Endothelial cell of umbilical vein (primary cell): ENCODE measurements around the gene KLF8. TPM values are rescaled to one million over a fixed set of nuclear protein-coding genes. Genes with fewer than 3 reads are reported as not detected.

Source experiments
- BruUV-seq: library from RNA; stranded (reverse); fragments of 400-500 nt; replicated peaks from 2 replicates; lab custom pipeline; 2021; lab: Mats Ljungman, UMichigan
- CTCF ChIA-PET: fragments of 300-600, 350-600 bp; sonication (Branson Sonifier 250); formaldehyde crosslinking; loops from one replicate; lab custom pipeline; 2021; ENCODE audit warnings: antibody characterized with exemption, inconsistent platforms; lab: Charles Lee
- POLR2A ChIA-PET: fragments of 300-600, 350-600 bp; sonication (Branson Sonifier 250); formaldehyde crosslinking; loops from one replicate; lab custom pipeline; 2021; ENCODE audit warnings: antibody characterized with exemption, inconsistent platforms; lab: Charles Lee
- DNase-seq: peaks from one replicate; pipeline ENCODE4 v3.0.0-alpha.2; 2011; ENCODE audit warnings: low read depth, low spot score
- FAIRE-seq: peaks from 2 replicates; lab custom pipeline; 2011; peaks lifted over from hg19 to GRCh38; lab: Jason Lieb, UNC
- H2AFZ ChIP-seq: 2 replicates; pipeline ENCODE4 v1.6.0; 2012; ENCODE audit warnings: low read depth, low read length, control low read depth, inconsistent platforms
- H3K27ac ChIP-seq: 2 replicates; pipeline ENCODE4 v1.5.1; 2011; ENCODE audit warnings: low read depth, mild to moderate bottlenecking, control low read depth, low read length, moderate library complexity; ENCODE audit not compliant: insufficient read depth
- H3K27me3 ChIP-seq, 2 experiments: 2 replicates each; pipeline versions ENCODE4 v1.6.0 to v1.6.1; 2011; ENCODE audit warnings: low read length in 2 of 2, mixed read lengths in 1 of 2; ENCODE audit not compliant: control insufficient read depth in 2 of 2, insufficient read depth in 2 of 2
- H3K36me3 ChIP-seq, 2 experiments: 2 replicates in 1 of 2; 3 replicates in 1 of 2; pipeline ENCODE4 v1.5.1; 2011; ENCODE audit warnings: low read length in 2 of 2, mild to moderate bottlenecking in 1 of 2, moderate library complexity in 1 of 2; ENCODE audit not compliant: control insufficient read depth in 2 of 2, insufficient read depth in 2 of 2; ENCODE audit errors: extremely low read depth in 1 of 2
- H3K4me1 ChIP-seq: 3 replicates; pipeline ENCODE4 v1.5.1; 2011; ENCODE audit warnings: mild to moderate bottlenecking, low read length; ENCODE audit not compliant: control insufficient read depth, insufficient read depth; ENCODE audit errors: extremely low read depth
- H3K4me2 ChIP-seq: 2 replicates; pipeline ENCODE4 v1.6.1; 2011; ENCODE audit warnings: low read length, control low read depth, mixed read lengths; ENCODE audit not compliant: insufficient read depth
- H3K4me3 ChIP-seq, 3 experiments: fragments of 200-600 bp in 1 of 3; sonication (generic), shearing (Covaris generic) in 1 of 3; replicated peaks in 1 of 3; 2 replicates each; pipeline ENCODE4 v1.5.1; 2011 to 2016; ENCODE audit warnings: control low read depth in 3 of 3, low read length in 3 of 3, mild to moderate bottlenecking in 2 of 3, inconsistent platforms in 1 of 3, low read depth in 1 of 3, moderate library complexity in 1 of 3; ENCODE audit not compliant: insufficient read depth in 1 of 3
- H3K79me2 ChIP-seq: 2 replicates; pipeline ENCODE4 v1.6.0; 2012; ENCODE audit warnings: low read length, inconsistent platforms; ENCODE audit not compliant: control insufficient read depth, insufficient read depth
- H3K9ac ChIP-seq: replicated peaks from 2 replicates; pipeline ENCODE3; 2011; ENCODE audit warnings: low read length, control low read depth; ENCODE audit not compliant: insufficient read depth; ENCODE audit errors: extremely low read depth
- H3K9me1 ChIP-seq: replicated peaks from 3 replicates; pipeline ENCODE4 v1.6.0; 2011; ENCODE audit warnings: mild to moderate bottlenecking, low read length; ENCODE audit not compliant: control insufficient read depth, insufficient read depth; ENCODE audit errors: extremely low read depth
- H3K9me3 ChIP-seq: replicated peaks from 2 replicates; pipeline ENCODE4 v1.5.1; 2012; ENCODE audit warnings: low read length, inconsistent platforms; ENCODE audit not compliant: control insufficient read depth, insufficient read depth
- H4K20me1 ChIP-seq: replicated peaks from 2 replicates; pipeline ENCODE3; 2011; ENCODE audit warnings: mild to moderate bottlenecking, low read length; ENCODE audit not compliant: control insufficient read depth, insufficient read depth; ENCODE audit errors: extremely low read depth
- CTCF ChIP-seq, 2 donors: IDR thresholded peaks; 1 replicate in 1 of 2; 2 replicates in 1 of 2; pipeline ENCODE4 v1.5.1; 2011; ENCODE audit warnings: low read length in 2 of 2, mild to moderate bottlenecking in 2 of 2, moderate library complexity in 2 of 2, control low read depth in 1 of 2, inconsistent platforms in 1 of 2, low read depth in 1 of 2; ENCODE audit not compliant: insufficient read depth in 1 of 2; ENCODE audit errors: extremely low read depth in 1 of 2
- EZH2 ChIP-seq: IDR thresholded peaks from 2 replicates; pipeline ENCODE4 v1.6.1; 2012; ENCODE audit warnings: borderline replicate concordance, low read depth, mild to moderate bottlenecking, moderate library complexity, low read length, inconsistent platforms; ENCODE audit not compliant: severe bottlenecking
- FOS ChIP-seq: IDR thresholded peaks from 2 replicates; pipeline ENCODE4 v1.6.1; 2011; ENCODE audit warnings: mild to moderate bottlenecking, low read length, moderate library complexity, borderline replicate concordance; ENCODE audit not compliant: insufficient read depth
- GATA2 ChIP-seq: IDR thresholded peaks from 2 replicates; pipeline ENCODE4 v1.7.0; 2011; ENCODE audit warnings: low read depth, mild to moderate bottlenecking, moderate library complexity, mixed read lengths, low read length; ENCODE audit not compliant: insufficient read length, insufficient read depth
- JUN ChIP-seq: IDR thresholded peaks from 2 replicates; pipeline ENCODE4 v1.6.1; 2011; ENCODE audit warnings: borderline replicate concordance, low read depth; ENCODE audit not compliant: insufficient read length, insufficient read depth
- MAX ChIP-seq: IDR thresholded peaks from 2 replicates; pipeline ENCODE4 v1.6.1; 2011; ENCODE audit not compliant: insufficient read depth, insufficient read length
- MYC ChIP-seq: IDR thresholded peaks from one replicate; pipeline ENCODE4 v1.6.1; 2011; ENCODE audit warnings: mild to moderate bottlenecking, low read depth, low read length
- POLR2A ChIP-seq: IDR thresholded peaks from 2 replicates; pipeline ENCODE4 v1.6.1; 2012; ENCODE audit warnings: low read depth, mild to moderate bottlenecking, control low read depth, low read length
- POLR2AphosphoS5 ChIP-seq: IDR thresholded peaks from 2 replicates; pipeline ENCODE4 v1.6.1; 2012; ENCODE audit warnings: low read depth, mild to moderate bottlenecking, control low read depth, low read length, moderate library complexity; ENCODE audit not compliant: insufficient read depth
- dilution Hi-C: fragments of 300-500 bp; cut with MboI; formaldehyde crosslinking; loops from one replicate; pipeline ENCODE4 v1.15.0; 2019; ENCODE audit warnings: low sequenced_read_pairs; ENCODE audit not compliant: extremely low pct_ligation_motif_present
- intact Hi-C: fragments of 100-400 bp; cut with micrococcal nuclease; formaldehyde crosslinking; loops from one replicate; pipeline ENCODE4 v1.10.0; 2022
- polyA plus RNA-seq, 4 experiments: library from polyadenylated mRNA; depleted of rRNA in 3 of 4; stranded (reverse) in 3 of 4; unstranded in 1 of 4; fragments of >200 nt; gene quantifications; 2 replicates each; pipeline versions ENCODE4 v1.2.1 to v1.2.3, GENCODE V29; 2011 to 2012; ENCODE audit warnings: missing spikeins in 1 of 4
- total RNA-seq: library from RNA; stranded (reverse); gene quantifications from 2 replicates; pipeline ENCODE4 v1.2.3, GENCODE V29; 2021

KLF8 gene
- total and polyA plus RNA-seq, 2 donors (not counting 3 experiments of a cell fraction or from before 2014, with no cell fraction given): 1.0 to 2.0 TPM

- H3K9me1 ChIP-seq: no peaks in the 10 kb centered on the region
- TF ChIP-seq POLR2AphosphoS5 (no peak), GATA2 (no peak), MAX (no peak), FOS (no peak), CTCF (IDR thresholded peaks at IDR 0.05; ENCODE audit: extremely low read depth in 1 of 2, insufficient read depth in 1 of 2, low read depth in 1 of 2, low read length in 2 of 2) (no peak), MYC (no peak), EZH2 (no peak), JUN (no peak), POLR2A (no peak)
- no peak overlapping the region for H3K4me3 ChIP-seq
- CTCF ChIA-PET: no interaction called here
- no peaks in the 10 kb centered on the region for H3K4me1 ChIP-seq
- no peak overlapping the region for H3K9ac ChIP-seq
- H3K27ac ChIP-seq: no peak overlapping the region
- dilution Hi-C loops: no loop called here
- H3K36me3 ChIP-seq: no peaks in the 10 kb centered on the region
- BruUV-seq: no TSS peak
- intact Hi-C loops: no loop called here
- no peak overlapping the region for H2AFZ ChIP-seq
- no peak for FAIRE-seq
- no peak overlapping the region for H3K4me2 ChIP-seq
- POLR2A ChIA-PET: no interaction called here
- H3K79me2 ChIP-seq: no peaks in the 10 kb centered on the region
- no peak for DNase-seq
- no peaks in the 10 kb centered on the region for H3K9me3 ChIP-seq
- no peaks in the 10 kb centered on the region for H3K27me3 ChIP-seq
- no peaks in the 10 kb centered on the region for H4K20me1 ChIP-seq
Measured at GRCh38 chrX:56314334-56314733, 82.2 kb downstream of the KLF8 start.
